Hepatocyte (in vitro differentiated cells): ENCODE data around the gene PID1. TPM values are rescaled to one million over a fixed set of nuclear protein-coding genes. Genes with fewer than 3 reads are reported as not detected.

Source experiments
- DNase-seq: peaks from one replicate; pipeline ENCODE4 v3.0.0-alpha.2; 2016; ENCODE audit warnings: low spot score
- H2AFZ ChIP-seq: fragments of 200-600 bp; sonication (generic); 2 replicates; pipeline ENCODE4 v1.6.0; 2016; ENCODE audit warnings: antibody characterized with exemption, mild to moderate bottlenecking
- H3K27ac ChIP-seq: fragments of 200-600 bp; sonication (generic); 2 replicates; pipeline ENCODE4 v1.5.1; 2016; ENCODE audit warnings: mild to moderate bottlenecking
- H3K27me3 ChIP-seq: fragments of 200-600 bp; sonication (generic); 2 replicates; pipeline ENCODE4 v1.6.1; 2016
- H3K36me3 ChIP-seq: fragments of 200-600 bp; sonication (generic); replicated peaks from 2 replicates; pipeline ENCODE4 v1.5.1; 2016; ENCODE audit warnings: low read depth; ENCODE audit not compliant: insufficient read depth
- H3K4me1 ChIP-seq: fragments of 200-600 bp; sonication (generic); 2 replicates; pipeline ENCODE4 v1.5.1; 2016; ENCODE audit warnings: mild to moderate bottlenecking, moderate library complexity; ENCODE audit not compliant: insufficient read depth
- H3K4me2 ChIP-seq: fragments of 200-600 bp; sonication (generic); 2 replicates; pipeline ENCODE4 v1.6.0; 2016
- H3K4me3 ChIP-seq: fragments of 200-600 bp; sonication (generic); 2 replicates; pipeline ENCODE4 v1.5.1; 2016; ENCODE audit warnings: mild to moderate bottlenecking
- H3K79me2 ChIP-seq: fragments of 200-600 bp; sonication (generic); 2 replicates; pipeline ENCODE4 v1.6.0; 2017; ENCODE audit warnings: mild to moderate bottlenecking
- H3K9me2 ChIP-seq: fragments of 200-600 bp; sonication (generic); replicated peaks from 2 replicates; pipeline ENCODE4 v1.6.0; 2017; ENCODE audit warnings: mild to moderate bottlenecking; ENCODE audit not compliant: insufficient read depth
- H3K9me3 ChIP-seq: fragments of 200-600 bp; sonication (generic); 2 replicates; pipeline ENCODE4 v1.5.1; 2016; ENCODE audit warnings: low read depth, mild to moderate bottlenecking
- H4K20me1 ChIP-seq: fragments of 200-600 bp; sonication (generic); 2 replicates; pipeline ENCODE4 v1.6.0; 2016; ENCODE audit warnings: mild to moderate bottlenecking; ENCODE audit not compliant: insufficient read depth, poor library complexity, severe bottlenecking
- CTCF ChIP-seq: fragments of 200-600 bp; sonication (generic); IDR thresholded peaks from 2 replicates; pipeline ENCODE4 v1.5.1; 2016; ENCODE audit warnings: antibody characterized with exemption, mild to moderate bottlenecking; ENCODE audit not compliant: poor library complexity
- EZH2 ChIP-seq: fragments of 200-600 bp; sonication (generic); IDR thresholded peaks from 2 replicates; pipeline ENCODE4 v1.6.1; 2016; ENCODE audit warnings: antibody characterized with exemption, mild to moderate bottlenecking, borderline replicate concordance
- EZH2phosphoT487 ChIP-seq: fragments of 200-600 bp; sonication (generic); IDR thresholded peaks from one replicate; pipeline ENCODE4 v1.6.1; 2018; ENCODE audit warnings: antibody characterized with exemption, mild to moderate bottlenecking, low read depth, moderate library complexity; ENCODE audit not compliant: unreplicated experiment, severe bottlenecking
- WGBS: methylation state at CpG from one replicate; pipeline ENCODE4 v1.1.6; 2016; ENCODE audit warnings: low lambda C conversion rate; ENCODE audit errors: missing lambda C conversion rate; 5-methylcytosine and 5-hydroxymethylcytosine counted together
- polyA plus RNA-seq: library from polyadenylated mRNA; unstranded; fragments of >200 nt; fragmentation: Nextera tagmentation; extraction: Ambion mirVana; gene quantifications from 2 replicates; pipeline ENCODE4 v1.2.1, GENCODE V29; 2016
- total RNA-seq: library from RNA; depleted of rRNA; stranded (reverse); fragments of >200 nt; gene quantifications from 2 replicates; pipeline ENCODE4 v1.2.3, GENCODE V29; 2014

PID1 gene
- total and polyA plus RNA-seq, 2 experiments from 2014 or later, result 26.7 to 31.1 TPM

GRCh38 chr2:229001196-229001595, 269.9 kb downstream of the PID1 start:
- no peaks in the 10 kb centered on the region for H3K36me3 ChIP-seq
- no peaks in the 10 kb centered on the region for H3K9me2 ChIP-seq
- H4K20me1 ChIP-seq, result no peaks in the 10 kb centered on the region
- no peak overlapping the region for H2AFZ ChIP-seq
- H3K4me2 ChIP-seq, result no peak overlapping the region
- H3K27ac ChIP-seq, result no peak overlapping the region
- 50% methylated on average over 1 of the region's 1 CpG for WGBS
- TF ChIP-seq CTCF (no peak), EZH2 (no peak), EZH2phosphoT487 (no peak)
- no peak overlapping the region for H3K4me3 ChIP-seq
- no peaks in the 10 kb centered on the region for H3K79me2 ChIP-seq
- H3K4me1 ChIP-seq, result no peaks in the 10 kb centered on the region
- DNase-seq, result no peak
- H3K9me3 ChIP-seq, result no peaks in the 10 kb centered on the region
- H3K27me3 ChIP-seq, result no peaks in the 10 kb centered on the region

GRCh38 chr2:228999326-228999725, 271.8 kb downstream of the PID1 start:
- Histone ChIP-seq H3K4me3 (no peak overlapping the region), H3K4me2 (no peak overlapping the region), H2AFZ (no peak overlapping the region), H3K27ac (no peak overlapping the region), H3K4me1 (no peaks in the 10 kb centered on the region), H3K9me3 (no peaks in the 10 kb centered on the region), H3K36me3 (no peaks in the 10 kb centered on the region), H3K79me2 (no peaks in the 10 kb centered on the region), H3K9me2 (no peaks in the 10 kb centered on the region), H4K20me1 (no peaks in the 10 kb centered on the region), H3K27me3 (no peaks in the 10 kb centered on the region)
- DNase-seq, result no peak
- TF ChIP-seq CTCF, result no peak
- WGBS, result 80% methylated on average over 1 of the region's 1 CpG

- Histone ChIP-seq H3K9me2 (no peaks in the 10 kb centered on the region), H3K27ac (no peak overlapping the region), H3K9me3 (no peaks in the 10 kb centered on the region), H2AFZ (no peak overlapping the region), H3K4me3 (no peak overlapping the region), H4K20me1 (no peaks in the 10 kb centered on the region), H3K27me3 (no peaks in the 10 kb centered on the region), H3K4me2 (no peak overlapping the region), H3K36me3 (no peaks in the 10 kb centered on the region), H3K79me2 (no peaks in the 10 kb centered on the region), H3K4me1 (no peaks in the 10 kb centered on the region)
- no peak for DNase-seq
- TF ChIP-seq EZH2phosphoT487 (no peak), CTCF (no peak), EZH2 (no peak)
- 74% methylated on average over 3 of the region's 3 CpGs for WGBS
These were observed 282.3 kb downstream of the PID1 start for GRCh38 chr2:228988786-228989185.
